ENCODE results near the gene WDR93. TPM values are rescaled to one million over a fixed set of nuclear protein-coding genes. Genes with fewer than 3 reads are reported as not detected.
A peak's percentile ranks its signal among the peaks of the same experiment; 100 is the strongest.

The WDR93 gene
- total RNA-seq: under 0.01 TPM in 1 of 2 replicates, not detected in the other

- peak; percentile 45 to 48 for DNase-seq (ENCODE audit: low read depth in 2 of 2)
These were observed at the start of gene WDR93, which contains the start of gene PEX11A for GRCh38 chr15:89690276-89691218. Gene WDR93 (plus strand): TSS chr15:89690811. CDS start chr15:89701747, 10,936 bp downstream. Gene PEX11A (minus strand): TSS chr15:89690754. CDS start chr15:89690632, 122 bp downstream.

GRCh38 chr15:89641053-89641452 is 49.6 kb upstream of the WDR93 start:
- no peak for DNase-seq (ENCODE audit: low read depth in 2 of 2)

DNA sequence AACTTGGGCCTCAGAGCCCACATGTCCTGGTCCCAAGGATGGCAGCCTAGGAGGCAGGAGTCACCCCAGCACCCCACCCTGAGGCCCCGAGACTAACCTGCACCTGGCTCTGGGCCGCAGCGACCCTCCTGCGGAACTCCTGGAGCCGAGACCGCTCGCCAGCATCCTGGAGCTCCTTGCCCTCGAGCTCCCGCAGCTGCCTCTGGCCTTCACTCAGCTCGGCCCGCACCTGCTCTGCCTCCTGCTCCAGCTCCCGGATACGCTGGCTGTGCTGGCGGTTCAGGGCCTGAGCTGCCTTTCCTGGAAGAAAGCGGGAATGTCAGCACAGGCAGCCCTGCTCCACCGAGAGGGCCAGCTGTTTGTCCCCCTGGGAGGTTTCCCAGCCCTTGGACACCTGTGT is 48.5 kb upstream of the WDR93 start:
- DNase-seq (ENCODE audit: low read depth in 2 of 2): no peak

GRCh38 chr15:89645680-89646079 is 44.9 kb upstream of the WDR93 start:
- DNase-seq (ENCODE audit: low read depth in 2 of 2): no peak

DNA sequence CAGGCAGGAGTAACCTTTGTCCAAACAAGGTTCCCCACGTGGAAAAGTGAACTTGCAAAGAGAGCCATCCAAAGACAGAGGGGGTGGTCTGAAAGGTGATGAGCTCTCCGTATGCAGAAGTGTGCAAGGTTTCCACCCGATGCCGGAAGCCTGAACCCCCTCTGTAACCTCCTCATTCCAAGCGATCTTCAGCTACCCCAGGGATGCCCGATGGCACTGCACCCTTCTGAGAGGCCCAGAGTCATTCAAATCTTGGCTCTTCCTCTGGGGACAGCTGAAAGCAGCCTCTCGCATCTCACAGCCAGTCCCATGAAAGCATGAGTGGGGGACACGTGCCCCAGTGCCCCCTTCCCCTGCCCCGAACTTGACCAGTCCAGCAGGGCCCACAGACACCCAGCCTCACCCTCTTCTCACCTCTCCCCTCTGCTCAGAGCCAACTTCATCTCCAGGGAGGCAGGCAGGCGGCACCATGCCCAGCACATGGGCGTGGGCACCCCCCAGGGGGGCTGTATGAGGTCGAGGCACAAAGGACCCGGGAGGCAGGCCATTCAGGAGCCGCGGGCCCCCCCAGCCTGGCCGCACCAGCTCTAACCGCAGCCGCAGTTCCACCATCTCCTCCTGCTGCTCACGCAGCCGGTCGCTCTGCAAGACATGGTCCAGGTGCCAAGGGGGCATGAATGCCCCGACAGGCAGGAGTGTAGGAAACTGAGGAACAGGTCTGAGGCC is 44.0 kb upstream of the WDR93 start:
- no peak for DNase-seq (ENCODE audit: low read depth in 2 of 2)

GRCh38 chr15:89647191-89647851 is 43.3 kb upstream of the WDR93 start:
- DNase-seq (ENCODE audit: low read depth in 2 of 2): peak; percentile 20 to 58

GRCh38 chr15:89648106-89649012 is 42.3 kb upstream of the WDR93 start:
- no peak for DNase-seq (ENCODE audit: low read depth in 2 of 2)

GRCh38 chr15:89649013-89649625 is 41.5 kb upstream of the WDR93 start:
- no peak for DNase-seq (ENCODE audit: low read depth in 2 of 2)

- no peak for DNase-seq (ENCODE audit: low read depth in 2 of 2)
These were observed 40.9 kb upstream of the WDR93 start for GRCh38 chr15:89649716-89650115.

DNA sequence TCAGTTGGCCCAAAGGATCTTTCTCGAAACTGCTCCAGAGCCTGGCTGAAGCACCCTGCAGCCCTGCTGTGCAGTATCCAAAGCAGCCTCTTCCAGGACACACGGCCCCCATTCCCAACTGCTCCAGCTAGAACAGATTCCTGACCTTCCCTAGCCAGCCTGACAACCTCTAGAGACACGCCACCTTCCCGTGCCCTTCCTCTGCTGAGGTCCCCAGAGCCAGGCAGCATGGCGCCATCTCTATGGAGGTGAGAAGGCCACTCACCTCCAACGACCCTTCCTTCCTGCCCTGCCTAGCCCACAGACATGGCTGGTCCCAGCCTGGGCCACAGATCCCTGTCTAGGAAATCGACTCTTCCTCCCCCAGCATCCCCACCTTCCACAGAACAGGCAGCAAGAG is 38.5 kb upstream of the WDR93 start:
- DNase-seq (ENCODE audit: low read depth in 2 of 2): no peak

- no peak for DNase-seq (ENCODE audit: low read depth in 2 of 2)
These were observed 37.9 kb upstream of the WDR93 start for GRCh38 chr15:89652666-89653065.

DNA sequence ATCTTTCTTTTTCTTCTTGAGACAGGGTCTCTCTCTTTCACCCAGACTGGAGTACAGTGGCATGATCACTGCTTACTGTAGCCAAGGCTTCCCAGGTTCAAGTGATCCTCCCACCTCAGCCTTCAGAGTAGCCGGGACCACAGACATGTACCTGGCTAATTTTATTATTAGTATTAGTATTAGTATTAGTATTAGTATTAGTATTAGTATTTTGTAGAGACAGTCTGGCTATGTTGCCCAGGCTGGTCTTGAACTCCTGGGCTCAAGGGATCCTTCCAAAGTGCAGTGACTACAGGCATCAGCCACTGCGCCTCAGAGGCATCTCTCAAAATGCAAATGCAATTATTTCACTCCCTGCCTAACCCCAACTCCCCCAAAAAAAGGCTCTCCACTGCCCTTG is 37.0 kb upstream of the WDR93 start:
- no peak for DNase-seq (ENCODE audit: low read depth in 2 of 2)

DNA sequence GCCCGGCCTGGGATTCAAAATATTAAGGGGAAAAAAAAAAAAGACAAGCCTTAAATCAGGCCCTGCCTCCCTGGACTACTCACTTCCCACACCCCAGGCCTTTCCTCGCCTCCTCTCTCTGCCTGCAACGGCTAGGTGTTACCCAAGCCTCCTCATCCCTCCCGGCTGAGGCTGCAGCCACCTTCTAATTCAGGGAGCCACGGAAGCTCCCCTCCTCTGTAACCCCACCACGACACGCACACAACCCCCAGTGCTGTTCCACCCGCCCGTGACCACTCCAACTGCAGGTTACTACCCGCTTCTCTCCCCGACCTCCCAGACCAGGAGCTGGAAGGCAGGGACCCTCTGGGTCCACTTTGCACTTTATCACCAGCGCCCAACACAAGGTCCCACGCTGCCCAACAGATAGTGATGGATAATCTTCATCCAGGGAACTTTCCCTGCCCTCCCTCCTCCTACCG is 36.3 kb upstream of the WDR93 start:
- no peak for DNase-seq (ENCODE audit: low read depth in 2 of 2)

DNA sequence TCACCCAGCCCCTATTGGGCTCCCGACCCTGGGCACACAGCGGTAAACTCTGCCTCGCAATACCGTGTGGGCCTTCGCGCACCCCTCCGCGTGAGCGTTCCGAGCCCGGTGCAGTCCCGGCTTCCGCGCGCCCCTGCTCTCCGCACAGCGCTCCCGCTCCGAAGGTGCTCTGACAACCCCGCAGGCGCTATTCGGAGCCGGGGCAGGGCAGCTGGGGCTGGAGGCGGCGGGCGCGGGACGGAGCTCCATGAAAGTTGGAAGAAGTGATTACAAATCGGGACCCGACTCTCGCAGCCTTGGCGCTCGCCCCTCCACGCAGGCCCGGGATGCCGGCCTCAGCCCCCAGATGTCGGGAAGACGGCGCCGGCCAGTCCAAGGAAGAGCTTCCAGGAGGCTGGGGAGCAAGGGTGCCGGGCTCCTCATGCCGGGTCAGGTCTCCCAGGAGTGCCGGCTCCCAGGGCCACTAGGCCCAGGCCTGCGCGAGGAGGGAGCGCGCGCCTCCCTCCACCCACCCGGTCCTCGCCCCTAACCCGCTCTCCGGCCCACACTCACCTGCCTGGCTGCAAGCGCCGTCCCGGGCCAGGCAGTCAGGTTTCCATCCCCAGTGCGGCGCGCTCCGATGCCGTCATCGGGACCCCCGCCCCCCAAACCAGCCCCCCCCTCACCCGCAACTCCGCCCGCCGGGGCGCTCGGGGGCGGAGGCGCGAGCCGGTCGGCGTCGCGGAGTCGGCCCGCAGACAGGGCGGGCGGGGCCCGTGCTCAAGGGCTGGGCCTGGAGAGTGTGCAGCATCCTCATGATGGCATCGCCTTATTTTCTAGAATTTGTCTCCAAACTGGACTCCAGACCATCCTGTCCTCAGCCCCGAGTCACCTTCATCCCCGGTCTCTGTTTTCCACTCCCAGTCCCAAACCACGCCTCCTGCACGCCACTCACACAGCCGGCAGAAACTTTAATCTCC is 35.5 kb upstream of the WDR93 start, which contains the start of gene KIF7:
KIF7 (minus strand) TSS at position 621 of the 959 bp plus-strand sequence. CDS start 2,537 bp downstream, outside the sequence.
- DNase-seq (ENCODE audit: low read depth in 2 of 2): peak in 1 of 2 donors; percentile 41

- DNase-seq (ENCODE audit: low read depth in 2 of 2): no peak
These were observed 34.3 kb upstream of the WDR93 start for GRCh38 chr15:89656116-89656815.

GRCh38 chr15:89657686-89658200 is 32.9 kb upstream of the WDR93 start:
- DNase-seq (ENCODE audit: low read depth in 2 of 2): no peak

DNA sequence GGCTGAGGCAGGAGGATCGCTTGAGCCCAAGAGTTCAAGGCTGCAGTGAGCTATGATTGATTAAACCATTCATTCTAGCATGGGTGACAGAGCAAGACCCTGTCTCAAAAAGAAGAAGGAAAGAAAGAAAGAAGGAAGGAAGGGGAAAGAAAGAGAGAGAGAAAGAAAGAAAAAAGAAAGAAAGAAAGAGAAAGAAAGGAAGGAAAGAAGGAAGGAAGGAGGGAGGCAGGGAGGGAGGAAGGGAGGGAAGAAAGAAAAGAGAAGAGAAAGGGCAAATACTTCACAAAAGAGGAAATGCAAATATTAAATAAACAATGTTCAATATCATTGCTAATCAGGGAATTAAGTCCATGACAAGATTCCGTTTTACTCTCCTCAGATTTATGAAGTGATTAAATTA is 31.3 kb upstream of the WDR93 start:
- no peak for DNase-seq (ENCODE audit: low read depth in 2 of 2)

DNA sequence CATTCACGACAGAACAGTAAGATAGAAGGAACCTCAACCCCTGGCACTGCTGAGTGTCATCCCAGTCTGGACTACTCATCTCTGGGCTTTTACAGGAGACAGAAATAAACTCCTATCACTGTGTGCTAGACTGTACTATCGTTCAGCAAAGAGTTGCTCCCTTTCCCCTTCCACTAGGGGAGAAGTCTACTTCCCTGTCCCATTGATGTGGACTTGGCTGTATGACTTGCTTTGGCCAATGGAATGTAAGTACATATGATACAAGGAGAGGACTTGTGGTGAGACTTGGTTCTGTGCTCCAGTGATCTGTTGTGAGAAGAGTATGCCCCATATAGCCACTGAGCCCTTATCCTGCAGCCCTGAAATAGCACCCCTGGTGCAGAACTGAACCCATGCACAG is 30.1 kb upstream of the WDR93 start:
- DNase-seq (ENCODE audit: low read depth in 2 of 2): no peak
